HG03520 (cell line): ENCODE results near the gene TBL1XR1.
"Not testable (repeated sequence)": the region's sequence is repeated elsewhere in the genome, so short reads cannot be mapped to it uniquely, and the experiment has no call there.

ENCODE experiments used
- ATAC-seq: cut with Tn5 transposase; IDR thresholded peaks from one replicate; pipeline ENCODE4 v1.9.1; 2021; ENCODE audit warnings: mild to moderate bottlenecking, moderate library complexity; ENCODE audit not compliant: unreplicated experiment

Gene TBL1XR1

GRCh38 chr3:177145381-177145780 lies 51.9 kb downstream of the TBL1XR1 start:
- no peak for ATAC-seq

GRCh38 chr3:177144922-177145321 lies 52.4 kb downstream of the TBL1XR1 start:
- ATAC-seq, result peak; percentile 49

GRCh38 chr3:177141899-177142646 lies 55.2 kb downstream of the TBL1XR1 start:
- ATAC-seq, result no peak

- no peak for ATAC-seq
Observed at GRCh38 chr3:177141471-177141870, 55.8 kb downstream of the TBL1XR1 start.

GRCh38 chr3:177139220-177139619 lies 58.1 kb downstream of the TBL1XR1 start:
- not testable (repeated sequence) for ATAC-seq

GRCh38 chr3:177137774-177138705 lies 59.2 kb downstream of the TBL1XR1 start:
- no peak for ATAC-seq

- ATAC-seq, result no peak
Observed at GRCh38 chr3:177136741-177137140, 60.5 kb downstream of the TBL1XR1 start.

GRCh38 chr3:177135841-177136492 lies 61.3 kb downstream of the TBL1XR1 start:
- no peak for ATAC-seq

GRCh38 chr3:177134816-177135210 lies 62.5 kb downstream of the TBL1XR1 start:
- no peak for ATAC-seq

GRCh38 chr3:177133860-177134815 lies 63.1 kb downstream of the TBL1XR1 start:
- ATAC-seq, result no peak

- ATAC-seq, result no peak
Observed at GRCh38 chr3:177131927-177132636, 65.2 kb downstream of the TBL1XR1 start.

- ATAC-seq, result no peak
Observed at GRCh38 chr3:177127008-177127407, 70.3 kb downstream of the TBL1XR1 start.

- no peak for ATAC-seq
Observed at GRCh38 chr3:177126015-177126773, 71.1 kb downstream of the TBL1XR1 start.

GRCh38 chr3:177124882-177125281 lies 72.4 kb downstream of the TBL1XR1 start:
- ATAC-seq, result no peak

- ATAC-seq, result no peak
Observed at GRCh38 chr3:177123822-177124221, 73.5 kb downstream of the TBL1XR1 start.

GRCh38 chr3:177122183-177122856 lies 75.0 kb downstream of the TBL1XR1 start:
- no peak for ATAC-seq

GRCh38 chr3:177119829-177120228 lies 77.5 kb downstream of the TBL1XR1 start:
- no peak for ATAC-seq

GRCh38 chr3:177114253-177114652 lies 83.0 kb downstream of the TBL1XR1 start:
- ATAC-seq, result no peak
